PFSK-1 (cell line): ENCODE data around the gene RYK.

ENCODE experiments used
- TAF1 ChIP-seq: IDR thresholded peaks from 2 replicates; pipeline ENCODE4 v1.6.1; 2012; ENCODE audit warnings: low read length, control low read depth, borderline replicate concordance; ENCODE audit not compliant: insufficient read depth
- TF ChIP-seq, protein P1 (sequence below), 2 experiments: IDR thresholded peaks; 2 replicates each; pipeline versions ENCODE4 v1.6.1 to v1.8.0; 2011 to 2012; ENCODE audit warnings: low read depth in 2 of 2, low read length in 2 of 2, control low read depth in 1 of 2, inconsistent platforms in 1 of 2, mild to moderate bottlenecking in 1 of 2, moderate library complexity in 1 of 2; ENCODE audit not compliant: insufficient read depth in 1 of 2

DNA sequence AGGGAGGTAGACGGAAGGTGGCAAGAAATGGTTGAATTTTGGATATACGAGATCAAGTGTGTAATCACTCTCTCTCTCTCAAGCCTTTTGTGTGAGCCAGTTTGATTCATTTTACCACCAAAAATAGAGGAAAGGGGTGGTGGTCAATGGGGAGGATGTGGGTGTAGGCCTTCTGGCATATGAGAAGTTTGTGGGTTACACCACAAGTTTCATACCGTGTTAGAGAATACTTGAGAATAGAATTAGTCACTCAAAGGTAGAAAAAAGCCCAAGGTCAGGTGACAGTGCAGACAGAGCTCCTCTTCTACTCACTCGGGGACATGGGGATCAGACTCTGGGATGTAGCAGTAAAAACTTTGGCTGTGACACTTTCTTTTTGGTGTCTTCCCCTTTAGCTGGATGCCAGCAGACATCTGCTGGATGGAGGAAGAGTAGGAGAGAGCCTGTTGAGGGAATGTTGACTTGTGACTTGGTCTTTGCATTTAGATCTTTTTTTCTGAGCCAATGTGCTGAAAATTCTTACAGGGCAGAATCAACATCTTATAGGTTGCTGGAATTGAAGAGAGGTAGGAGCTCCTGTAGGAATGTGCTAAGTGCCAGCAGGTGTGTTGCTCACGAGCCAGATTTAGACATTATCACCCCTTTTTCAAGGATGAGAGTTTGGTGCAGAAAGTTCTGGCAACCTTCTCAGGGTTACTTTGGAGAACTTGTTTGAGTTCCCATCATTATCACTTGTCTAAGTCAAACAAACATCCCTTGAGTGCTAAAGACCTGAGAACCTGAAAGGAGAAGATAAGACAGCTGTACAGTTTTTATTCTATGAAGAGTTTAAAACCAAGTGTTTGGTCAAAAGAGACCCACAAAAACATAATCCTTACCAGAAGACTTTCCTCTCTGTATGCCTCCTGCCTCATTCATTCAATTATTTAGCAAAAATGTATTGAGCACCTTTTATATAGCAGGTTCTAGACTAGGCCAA is 43.9 kb upstream of the RYK start:
- no peak for TF ChIP-seq TAF1
- TF ChIP-seq, protein P1, sequence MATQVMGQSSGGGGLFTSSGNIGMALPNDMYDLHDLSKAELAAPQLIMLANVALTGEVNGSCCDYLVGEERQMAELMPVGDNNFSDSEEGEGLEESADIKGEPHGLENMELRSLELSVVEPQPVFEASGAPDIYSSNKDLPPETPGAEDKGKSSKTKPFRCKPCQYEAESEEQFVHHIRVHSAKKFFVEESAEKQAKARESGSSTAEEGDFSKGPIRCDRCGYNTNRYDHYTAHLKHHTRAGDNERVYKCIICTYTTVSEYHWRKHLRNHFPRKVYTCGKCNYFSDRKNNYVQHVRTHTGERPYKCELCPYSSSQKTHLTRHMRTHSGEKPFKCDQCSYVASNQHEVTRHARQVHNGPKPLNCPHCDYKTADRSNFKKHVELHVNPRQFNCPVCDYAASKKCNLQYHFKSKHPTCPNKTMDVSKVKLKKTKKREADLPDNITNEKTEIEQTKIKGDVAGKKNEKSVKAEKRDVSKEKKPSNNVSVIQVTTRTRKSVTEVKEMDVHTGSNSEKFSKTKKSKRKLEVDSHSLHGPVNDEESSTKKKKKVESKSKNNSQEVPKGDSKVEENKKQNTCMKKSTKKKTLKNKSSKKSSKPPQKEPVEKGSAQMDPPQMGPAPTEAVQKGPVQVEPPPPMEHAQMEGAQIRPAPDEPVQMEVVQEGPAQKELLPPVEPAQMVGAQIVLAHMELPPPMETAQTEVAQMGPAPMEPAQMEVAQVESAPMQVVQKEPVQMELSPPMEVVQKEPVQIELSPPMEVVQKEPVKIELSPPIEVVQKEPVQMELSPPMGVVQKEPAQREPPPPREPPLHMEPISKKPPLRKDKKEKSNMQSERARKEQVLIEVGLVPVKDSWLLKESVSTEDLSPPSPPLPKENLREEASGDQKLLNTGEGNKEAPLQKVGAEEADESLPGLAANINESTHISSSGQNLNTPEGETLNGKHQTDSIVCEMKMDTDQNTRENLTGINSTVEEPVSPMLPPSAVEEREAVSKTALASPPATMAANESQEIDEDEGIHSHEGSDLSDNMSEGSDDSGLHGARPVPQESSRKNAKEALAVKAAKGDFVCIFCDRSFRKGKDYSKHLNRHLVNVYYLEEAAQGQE (IDR thresholded peaks at IDR 0.05; ENCODE audit: insufficient read depth in 1 of 2, low read depth in 2 of 2, low read length in 2 of 2) = no peak
